K562 (cell line): ENCODE measurements around the gene DPP4.

Source experiments
- ZNF23 ChIP-seq: fragments of 250-450 bp; sonication (Bioruptor Pico); IDR thresholded peaks from 2 replicates; pipeline ENCODE4 v1.4.0; 2020; ENCODE audit warnings: mild to moderate bottlenecking
- ZNF384 ChIP-seq: IDR thresholded peaks from 2 replicates; pipeline ENCODE4 v1.6.1; 2012; ENCODE audit warnings: low read depth, low read length, improper control_type of control experiment

DNA sequence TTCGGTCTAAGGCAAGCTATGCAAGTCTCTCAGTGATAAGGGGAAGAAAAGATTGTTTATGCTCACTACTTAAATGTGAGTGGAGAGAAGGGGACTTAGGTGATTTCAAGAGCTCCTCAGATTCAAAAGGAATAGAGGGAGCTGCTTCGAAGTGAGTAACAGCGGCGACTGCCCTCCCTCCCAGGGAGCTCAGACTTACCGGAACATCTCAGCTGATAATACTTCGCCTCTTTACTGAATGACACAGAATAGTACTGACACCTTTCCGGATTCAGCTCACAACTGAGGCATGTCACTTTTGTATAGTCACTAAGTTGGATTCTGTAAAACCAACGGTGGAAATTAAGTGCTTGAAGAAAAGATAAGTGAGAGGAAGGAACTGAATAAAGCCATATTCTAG, 55.5 kb downstream of the DPP4 start:
- TF ChIP-seq ZNF384 (no peak), ZNF23 (CRISPR knock-in tag) (no peak)
